Glomerular visceral epithelial cell (primary cell): Measurements from ENCODE around the gene SCPEP1.

ENCODE experiments used
- DNase-seq: peaks from one replicate; pipeline ENCODE4 v3.0.0-alpha.2; 2016; ENCODE audit errors: extremely low spot score

SCPEP1 gene

DNA sequence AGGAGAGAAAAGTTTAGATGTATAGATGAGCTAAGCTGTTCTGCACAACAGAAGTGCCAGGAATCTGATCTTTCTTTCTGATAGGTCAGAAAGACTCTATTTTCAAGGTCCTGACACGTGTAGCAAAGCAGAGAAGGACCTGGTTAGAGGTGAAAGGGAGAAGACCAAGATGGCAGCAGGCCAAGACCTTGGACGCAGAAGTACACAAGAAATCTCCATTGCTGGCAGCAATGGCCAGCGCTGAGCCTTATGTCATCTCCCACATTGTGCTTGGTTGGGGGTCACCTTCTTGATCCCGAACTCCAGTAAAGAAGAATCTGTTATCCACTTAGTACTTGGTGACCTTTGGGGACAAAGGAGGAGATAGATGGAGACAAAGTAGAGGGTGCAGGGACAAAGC lies 65.3 kb downstream of the SCPEP1 start:
- no peak for DNase-seq

GRCh38 chr17:57044976-57045867 lies 67.3 kb downstream of the SCPEP1 start:
- no peak for DNase-seq

DNA sequence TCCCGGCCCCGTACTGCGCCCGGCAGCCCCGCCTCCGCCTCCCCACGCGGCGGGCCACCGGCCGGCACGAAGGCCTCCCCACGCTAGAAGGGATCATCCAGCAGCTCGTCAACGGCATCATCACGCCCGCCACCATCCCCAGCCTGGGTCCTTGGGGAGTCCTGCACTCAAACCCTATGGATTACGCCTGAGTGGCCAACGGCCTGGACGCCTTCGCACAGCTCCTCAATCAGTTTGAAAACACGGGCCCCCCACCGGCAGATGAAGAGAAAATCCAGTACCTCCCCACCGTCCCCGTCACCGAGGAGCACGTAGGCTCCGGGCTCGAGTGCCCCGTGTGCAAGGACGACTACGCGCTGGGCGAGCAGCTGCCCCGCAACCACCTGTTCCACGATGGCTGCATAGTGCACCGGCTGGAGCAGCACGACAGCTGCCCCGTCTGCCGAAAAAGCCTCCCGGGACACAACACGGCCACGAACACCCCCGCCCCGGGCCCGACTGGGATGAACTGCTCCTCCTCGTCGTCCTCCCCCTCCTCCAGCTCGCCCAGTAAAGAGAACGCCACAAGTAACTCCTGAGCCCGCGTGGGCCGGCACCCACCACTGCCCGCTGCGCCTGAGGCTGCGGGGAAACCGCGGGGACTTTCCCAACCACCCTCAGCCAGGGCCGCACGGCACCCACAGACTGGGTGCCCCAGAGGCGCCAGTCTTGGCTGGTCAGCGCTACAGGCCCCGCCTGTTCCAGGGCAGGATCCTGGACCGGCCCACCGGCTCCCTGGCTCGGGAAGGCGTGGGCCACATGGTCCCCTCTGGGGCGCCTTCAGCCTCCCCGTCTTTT lies 68.2 kb downstream of the SCPEP1 start:
- DNase-seq, result peak; percentile 38

GRCh38 chr17:57046749-57047148 lies 68.8 kb downstream of the SCPEP1 start:
- DNase-seq, result no peak

DNA sequence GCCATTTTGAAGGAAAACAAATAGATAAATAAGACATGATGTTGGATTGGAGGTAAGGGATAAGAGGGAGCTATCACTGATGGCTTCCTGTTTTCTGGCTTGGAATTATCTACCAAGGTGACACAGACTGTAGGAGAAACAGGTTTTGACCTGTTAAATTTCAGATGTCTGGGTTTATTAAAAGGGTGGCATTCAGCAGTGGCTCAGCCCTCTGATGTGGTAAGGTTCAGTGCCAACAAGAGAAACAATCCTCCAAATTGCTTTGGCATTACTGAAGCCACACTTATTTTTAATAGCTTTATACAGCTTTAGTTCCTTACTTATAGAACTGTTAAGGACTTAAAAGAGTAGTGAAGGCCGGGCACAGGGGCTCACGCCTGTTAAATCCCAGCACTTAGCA lies 70.2 kb downstream of the SCPEP1 start:
- no peak for DNase-seq

- no peak for DNase-seq
These were observed 72.4 kb downstream of the SCPEP1 start for GRCh38 chr17:57050306-57050705.

GRCh38 chr17:57051886-57052361 lies 74.0 kb downstream of the SCPEP1 start:
- DNase-seq, result no peak
